GM12878 (cell line): ENCODE results near the gene PLET1. TPM values are rescaled to one million over a fixed set of nuclear protein-coding genes. Genes with fewer than 3 reads are reported as not detected.

Experiments
- ASH2L ChIP-seq: fragments of 300-600, 200-600 bp; sonication (generic); IDR thresholded peaks from 2 replicates; pipeline ENCODE4 v1.6.1; 2017; ENCODE audit warnings: low read depth, mild to moderate bottlenecking, borderline replicate concordance
- BCL11A ChIP-seq: IDR thresholded peaks from 2 replicates; pipeline ENCODE4 v1.6.1; 2011; ENCODE audit warnings: low read depth, low read length
- CREB1 ChIP-seq: IDR thresholded peaks from 2 replicates; pipeline ENCODE4 v1.6.1; 2012; ENCODE audit warnings: low read depth, mild to moderate bottlenecking, inconsistent platforms
- SPI1 ChIP-seq: IDR thresholded peaks from 2 replicates; pipeline ENCODE4 v1.6.1; 2011; ENCODE audit warnings: low read depth, mild to moderate bottlenecking, low read length, moderate library complexity, borderline replicate concordance; ENCODE audit not compliant: insufficient read depth
- TCF12 ChIP-seq: IDR thresholded peaks from 2 replicates; pipeline ENCODE4 v1.6.1; 2011; ENCODE audit warnings: low read depth, mild to moderate bottlenecking, low read length
- YBX1 ChIP-seq: fragments of 450-650 bp; IDR thresholded peaks from 2 replicates; pipeline ENCODE4 v1.6.1; 2016; ENCODE audit warnings: antibody characterized with exemption
- YY1 ChIP-seq: IDR thresholded peaks from 2 replicates; pipeline ENCODE4 v1.6.1; 2011; ENCODE audit warnings: low read depth, mild to moderate bottlenecking, low read length
- ZBTB40 ChIP-seq: fragments of 450-650 bp; IDR thresholded peaks from 2 replicates; pipeline ENCODE4 v1.6.1; 2016; ENCODE audit warnings: mild to moderate bottlenecking, moderate library complexity, borderline replicate concordance
- ZNF592 ChIP-seq: fragments of 450-650 bp; IDR thresholded peaks from 2 replicates; pipeline ENCODE4 v1.6.1; 2017; ENCODE audit warnings: mild to moderate bottlenecking, moderate library complexity
- polyA plus RNA-seq, 11 experiments: library from polyadenylated mRNA; depleted of rRNA in 4 of 11; unstranded in 6 of 11; stranded (reverse) in 5 of 11; fragments of >200 nt; fragmentation: Nextera tagmentation in 4 of 11; fragmentation: Illumina TruSeq in 1 of 11; extraction: Ambion mirVana in 4 of 11; extraction: Trizol in 1 of 11; gene quantifications; 1 replicate in 1 of 11; 2 replicates in 10 of 11; pipeline versions ENCODE4 v1.2.1 to v1.2.3, GENCODE V29; 2011 to 2016; ENCODE audit warnings: inconsistent platforms in 2 of 11, missing spikeins in 2 of 11, low read depth in 1 of 11
- total RNA-seq, 4 experiments: library from RNA; depleted of rRNA in 3 of 4; stranded (reverse); fragments of >200 nt in 3 of 4; fragmentation: Illumina TruSeq in 1 of 4; extraction: Trizol in 1 of 4; gene quantifications; 2 replicates each; pipeline versions ENCODE4 v1.2.1 to v1.2.3, GENCODE V29; 2013 to 2021
- TF ChIP-seq, protein P1 (sequence below): fragments of 450-650 bp; IDR thresholded peaks from 2 replicates; pipeline ENCODE4 v1.6.1; 2016; ENCODE audit warnings: mild to moderate bottlenecking

The PLET1 gene
- total and polyA plus RNA-seq, 10 of the 15 experiments (the other 5 are each of a cell fraction or from before 2014, with no cell fraction given): not detected

DNA sequence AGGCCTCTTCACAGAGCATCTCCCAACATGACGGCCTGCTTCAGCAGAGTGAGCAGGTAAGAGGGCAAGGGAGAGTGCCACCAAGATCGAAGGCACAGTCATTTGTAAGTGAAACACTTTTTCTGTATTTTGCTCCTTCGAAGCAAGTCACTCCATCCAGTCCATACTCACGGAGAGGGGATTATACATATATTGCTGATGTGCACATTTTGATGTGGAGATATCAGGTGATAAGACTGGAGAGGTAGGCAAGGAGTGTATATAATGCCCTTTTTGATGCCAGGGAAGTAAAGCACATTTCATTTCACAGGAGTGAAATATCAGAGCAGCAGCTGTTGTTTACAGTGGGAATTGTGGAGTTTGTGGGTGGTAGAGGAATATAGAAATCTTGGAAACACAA is 23.2 kb downstream of the PLET1 start (continued):
- TF ChIP-seq ZBTB40: no peak
- TF ChIP-seq CREB1: no peak
- TF ChIP-seq SPI1: no peak
- TF ChIP-seq, protein P1, sequence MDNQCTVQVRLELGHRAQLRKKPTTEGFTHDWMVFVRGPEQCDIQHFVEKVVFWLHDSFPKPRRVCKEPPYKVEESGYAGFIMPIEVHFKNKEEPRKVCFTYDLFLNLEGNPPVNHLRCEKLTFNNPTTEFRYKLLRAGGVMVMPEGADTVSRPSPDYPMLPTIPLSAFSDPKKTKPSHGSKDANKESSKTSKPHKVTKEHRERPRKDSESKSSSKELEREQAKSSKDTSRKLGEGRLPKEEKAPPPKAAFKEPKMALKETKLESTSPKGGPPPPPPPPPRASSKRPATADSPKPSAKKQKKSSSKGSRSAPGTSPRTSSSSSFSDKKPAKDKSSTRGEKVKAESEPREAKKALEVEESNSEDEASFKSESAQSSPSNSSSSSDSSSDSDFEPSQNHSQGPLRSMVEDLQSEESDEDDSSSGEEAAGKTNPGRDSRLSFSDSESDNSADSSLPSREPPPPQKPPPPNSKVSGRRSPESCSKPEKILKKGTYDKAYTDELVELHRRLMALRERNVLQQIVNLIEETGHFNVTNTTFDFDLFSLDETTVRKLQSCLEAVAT: no peak
- TF ChIP-seq YBX1: no peak
- TF ChIP-seq ASH2L: no peak
- no peak for TF ChIP-seq YY1
- no peak for TF ChIP-seq BCL11A
- TF ChIP-seq TCF12: no peak
- TF ChIP-seq ZNF592: no peak
